Colonic mucosa (tissue), 4 donors: ENCODE measurements around the gene BICD1. TPM values are rescaled to one million over a fixed set of nuclear protein-coding genes. Genes with fewer than 3 reads are reported as not detected.

Experiments used
- DNase-seq: peaks from one replicate; pipeline ENCODE4 v3.0.0-alpha.2; 2020
- H3K27ac ChIP-seq: fragments of 200-600 bp; one replicate; pipeline ENCODE4 v1.8.0; 2021
- H3K27me3 ChIP-seq: fragments of 200-600 bp; one replicate; pipeline ENCODE4 v1.8.0; 2021
- H3K36me3 ChIP-seq: fragments of 200-600 bp; one replicate; pipeline ENCODE4 v1.8.0; 2021
- H3K4me1 ChIP-seq: fragments of 200-600 bp; one replicate; pipeline ENCODE4 v1.8.0; 2021; ENCODE audit warnings: mild to moderate bottlenecking
- H3K4me3 ChIP-seq: fragments of 200-600 bp; one replicate; pipeline ENCODE4 v1.8.0; 2021
- H3K9ac ChIP-seq, 2 donors: one replicate each; pipeline ENCODE4 v1.7.0; 2013; ENCODE audit warnings: control low read depth in 2 of 2, low read depth in 2 of 2, low read length in 2 of 2
- H3K9me3 ChIP-seq: fragments of 200-600 bp; one replicate; pipeline ENCODE4 v1.8.0; 2021
- CTCF ChIP-seq: fragments of 200-600 bp; IDR thresholded peaks from one replicate; pipeline ENCODE4 v1.8.0; 2022; ENCODE audit warnings: antibody characterized with exemption, mild to moderate bottlenecking
- intact Hi-C: fragments of 100-400 bp; cut with DNase I; formaldehyde crosslinking; loops from one replicate; pipeline ENCODE4 v1.14.1; 2022
- total RNA-seq, 2 donors: library from RNA; stranded (reverse); fragmentation: NEBNext Ultra II Directional in 1 of 2; extraction: Animal tissue kit (Norgen Biotek cat#: 25700) in 1 of 2; gene quantifications; one replicate each; pipeline ENCODE4 v1.2.1, GENCODE V29; 2021
- donor health status: healthy.
- donor health status: DM: no; HTN: no; CAD: no.
- donor health status: DM: no; HTN: no; CAD: no.

BICD1 gene
- total RNA-seq, 2 donors from 2014 or later = 4.2 to 5.8 TPM

DNA sequence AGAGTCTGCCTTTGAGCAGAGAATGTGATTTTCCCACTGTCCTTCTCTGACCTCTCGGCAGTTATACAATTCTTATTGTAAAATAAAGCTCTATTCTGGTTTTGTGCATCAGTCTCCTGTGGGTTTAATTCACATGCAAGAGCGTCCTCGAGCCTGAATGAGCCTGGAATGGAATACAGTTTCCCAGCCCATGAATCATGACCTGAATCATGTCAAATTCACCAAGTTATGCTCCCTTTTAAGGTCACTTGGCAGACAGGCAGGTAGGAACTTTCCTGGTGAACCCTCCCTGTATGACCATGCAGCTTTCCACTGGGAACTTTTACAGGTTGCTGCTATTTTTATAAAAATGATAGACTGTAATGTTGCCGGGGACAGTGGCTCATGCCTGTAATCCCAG, 41.7 kb downstream of the BICD1 start:
- H3K36me3 ChIP-seq = no peaks in the 10 kb centered on the region
- no peak overlapping the region for H3K4me3 ChIP-seq
- no peaks in the 10 kb centered on the region for H3K27me3 ChIP-seq
- no peak overlapping the region for H3K9ac ChIP-seq
- no peak for TF ChIP-seq CTCF
- H3K27ac ChIP-seq = no peak overlapping the region
- intact Hi-C loops = no loop called here
- H3K9me3 ChIP-seq = no peaks in the 10 kb centered on the region
- H3K4me1 ChIP-seq = no peaks in the 10 kb centered on the region
- no peak for DNase-seq

GRCh38 chr12:32149489-32149888, 42.8 kb downstream of the BICD1 start:
- DNase-seq = no peak
- Histone ChIP-seq H3K9me3 (no peaks in the 10 kb centered on the region), H3K36me3 (no peaks in the 10 kb centered on the region), H3K9ac (no peak overlapping the region), H3K27ac (no peak overlapping the region), H3K4me3 (no peak overlapping the region), H3K27me3 (no peaks in the 10 kb centered on the region), H3K4me1 (no peaks in the 10 kb centered on the region)
- TF ChIP-seq CTCF = no peak
- intact Hi-C loops = no loop called here

- DNase-seq = no peak
- Histone ChIP-seq H3K9ac (no peak overlapping the region), H3K4me1 (no peaks in the 10 kb centered on the region), H3K36me3 (no peaks in the 10 kb centered on the region), H3K9me3 (no peaks in the 10 kb centered on the region), H3K27ac (no peak overlapping the region), H3K4me3 (no peak overlapping the region), H3K27me3 (no peaks in the 10 kb centered on the region)
- intact Hi-C loops = no loop called here
- no peak for TF ChIP-seq CTCF
Observed at GRCh38 chr12:32151086-32151485, 44.4 kb downstream of the BICD1 start.

DNA sequence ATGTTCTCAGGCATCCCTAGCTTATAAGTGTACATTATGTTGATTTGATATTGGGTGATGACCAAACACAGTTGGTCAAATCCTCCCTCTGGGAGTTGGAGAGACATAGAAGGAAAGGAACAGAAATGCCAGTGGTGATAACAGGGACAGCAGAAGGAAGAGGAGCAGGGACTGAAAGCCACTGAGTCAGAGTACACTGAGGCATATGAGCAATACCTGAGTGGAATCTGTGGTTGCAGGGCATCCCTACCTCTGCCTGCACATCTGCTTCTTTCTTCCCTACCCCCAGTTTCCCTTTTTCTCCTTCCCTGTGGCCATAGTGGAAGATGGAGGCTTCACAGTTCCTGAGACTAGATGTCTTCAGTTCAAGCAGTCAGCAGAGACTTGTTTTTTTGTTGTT, 44.9 kb downstream of the BICD1 start:
- H3K4me1 ChIP-seq = no peaks in the 10 kb centered on the region
- no peak overlapping the region for H3K9ac ChIP-seq
- no peak for TF ChIP-seq CTCF
- H3K4me3 ChIP-seq = no peak overlapping the region
- H3K36me3 ChIP-seq = no peaks in the 10 kb centered on the region
- H3K27me3 ChIP-seq = no peaks in the 10 kb centered on the region
- H3K27ac ChIP-seq = no peak overlapping the region
- DNase-seq = no peak
- intact Hi-C loops = no loop called here
- H3K9me3 ChIP-seq = no peaks in the 10 kb centered on the region

DNA sequence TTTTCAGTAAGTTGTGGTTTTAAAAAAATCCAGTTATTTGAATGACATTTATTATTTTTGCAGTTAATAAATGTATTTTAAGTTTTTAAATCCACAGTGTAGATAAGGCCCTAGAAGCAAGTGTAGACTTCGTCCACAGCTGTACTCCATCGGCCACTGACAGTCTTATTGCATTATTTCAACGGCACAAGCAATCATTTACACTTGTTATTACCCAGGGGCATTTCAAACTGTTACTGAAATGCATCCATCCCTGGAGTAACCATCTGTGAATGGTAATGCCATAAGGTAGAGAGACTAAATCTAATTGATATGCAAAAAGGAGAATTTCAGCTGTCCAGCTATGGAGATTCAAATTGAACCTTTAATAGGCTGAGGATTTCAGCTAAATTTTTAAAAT, 48.4 kb downstream of the BICD1 start:
- H3K9ac ChIP-seq = no peak overlapping the region
- H3K9me3 ChIP-seq = no peaks in the 10 kb centered on the region
- H3K4me1 ChIP-seq = no peaks in the 10 kb centered on the region
- TF ChIP-seq CTCF = no peak
- H3K27me3 ChIP-seq = no peaks in the 10 kb centered on the region
- H3K36me3 ChIP-seq = no peaks in the 10 kb centered on the region
- no peak overlapping the region for H3K4me3 ChIP-seq
- no peak for DNase-seq
- H3K27ac ChIP-seq = no peak overlapping the region
- intact Hi-C loops = no loop called here
